ENCODE measurements around the gene MDM4. TPM values are rescaled to one million over a fixed set of nuclear protein-coding genes. Genes with fewer than 3 reads are reported as not detected.

Gene MDM4
- total and polyA plus RNA-seq, 2 donors (not counting 1 experiment from before 2014, with no cell fraction given) = 23.6 to 41.0 TPM

DNA sequence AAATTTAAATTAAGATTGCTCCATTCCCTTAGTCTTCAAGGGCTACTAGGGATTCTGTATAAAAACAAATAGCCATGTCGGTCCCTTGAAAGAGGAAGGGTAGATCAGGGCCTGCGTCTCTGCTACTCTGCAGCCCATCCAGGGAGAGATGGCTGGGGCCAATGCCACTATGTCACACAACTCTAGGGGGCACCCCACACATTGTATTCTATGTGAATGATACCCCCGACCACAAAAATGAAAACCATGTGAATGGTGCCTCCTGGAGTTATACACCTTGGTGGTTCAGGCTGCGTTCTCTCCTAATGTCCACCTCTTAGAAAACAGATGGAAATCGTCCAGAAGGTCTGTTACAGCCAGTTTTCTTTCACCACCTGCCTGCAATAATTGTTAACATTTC lies 39.6 kb upstream of the MDM4 start:
- Histone ChIP-seq H3K4me1 (ENCODE audit: control insufficient read depth, extremely low read depth, insufficient read depth, low read length) (no peaks in the 10 kb centered on the region), H3K9me3 (ENCODE audit: control insufficient read depth, insufficient read depth, low read depth, low read length) (no peaks in the 10 kb centered on the region), H3K27ac (ENCODE audit: insufficient read depth, low read length) (no peak overlapping the region)

DNA sequence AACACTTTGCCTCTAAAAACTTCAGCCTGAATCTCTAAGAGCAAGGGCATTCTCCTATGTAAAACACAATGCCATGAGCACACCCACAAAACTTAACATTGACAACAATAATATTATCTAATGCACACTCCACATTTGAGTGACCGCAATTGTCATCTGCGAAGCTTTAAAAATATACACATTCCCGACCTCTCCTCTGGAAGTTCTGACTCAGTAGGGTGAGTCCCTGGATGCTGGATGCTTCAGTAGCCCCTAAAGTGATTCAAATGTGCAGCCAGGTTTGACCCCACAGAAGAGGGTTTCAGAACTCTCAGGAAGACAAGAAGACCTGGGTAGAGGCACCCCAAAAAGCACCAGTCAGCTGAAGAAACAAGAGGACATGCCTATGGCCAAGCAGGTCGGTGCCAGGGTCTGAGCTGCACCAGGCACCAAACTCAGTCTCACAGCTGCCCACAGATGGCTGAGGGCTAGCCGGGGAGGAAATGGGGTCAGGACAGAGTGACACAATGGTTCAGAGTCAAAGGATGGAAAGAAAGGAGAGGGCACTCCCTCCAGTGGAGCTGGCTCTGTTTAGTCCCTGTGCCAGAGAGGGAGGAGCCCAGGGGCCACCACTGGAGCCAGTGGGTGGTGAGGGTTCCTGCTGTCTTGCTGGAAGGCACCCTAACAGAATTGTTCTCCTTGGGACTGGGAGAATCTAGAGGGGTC lies 39.0 kb upstream of the MDM4 start:
- Histone ChIP-seq H4K20me1 (ENCODE audit: control insufficient read depth, extremely low read depth, insufficient read depth, low read length) (no peaks in the 10 kb centered on the region), H3K4me2 (ENCODE audit: extremely low read depth, insufficient read depth, low read length) (no peak overlapping the region), H3K4me1 (ENCODE audit: control insufficient read depth, extremely low read depth, insufficient read depth, low read length) (no peaks in the 10 kb centered on the region), H3K9me3 (ENCODE audit: control insufficient read depth, insufficient read depth, low read depth, low read length) (no peaks in the 10 kb centered on the region), H3K4me3 (replicated peaks in 1 of 4; ENCODE audit: control extremely low read depth in 1 of 4, insufficient read depth in 1 of 4, low read depth in 3 of 4, low read length in 4 of 4) (no peak overlapping the region), H2AFZ (ENCODE audit: low read length) (no peak overlapping the region), H3K27me3 (ENCODE audit: control insufficient read depth, insufficient read depth, low read length) (peaks cover 20% of the 10 kb centered on the region), H3K36me3 (ENCODE audit: control insufficient read depth, insufficient read depth, low read length) (no peaks in the 10 kb centered on the region), H3K27ac (ENCODE audit: insufficient read depth, low read length) (no peak overlapping the region), H3K9ac (ENCODE audit: insufficient read depth, low read length) (no peak overlapping the region), H3K79me2 (ENCODE audit: control insufficient read depth, insufficient read depth, low read length) (no peaks in the 10 kb centered on the region)
- DNase-seq (ENCODE audit: low read depth in 2 of 2) = peak in 1 of 2 donors; percentile 33
- TF ChIP-seq, protein P1, sequence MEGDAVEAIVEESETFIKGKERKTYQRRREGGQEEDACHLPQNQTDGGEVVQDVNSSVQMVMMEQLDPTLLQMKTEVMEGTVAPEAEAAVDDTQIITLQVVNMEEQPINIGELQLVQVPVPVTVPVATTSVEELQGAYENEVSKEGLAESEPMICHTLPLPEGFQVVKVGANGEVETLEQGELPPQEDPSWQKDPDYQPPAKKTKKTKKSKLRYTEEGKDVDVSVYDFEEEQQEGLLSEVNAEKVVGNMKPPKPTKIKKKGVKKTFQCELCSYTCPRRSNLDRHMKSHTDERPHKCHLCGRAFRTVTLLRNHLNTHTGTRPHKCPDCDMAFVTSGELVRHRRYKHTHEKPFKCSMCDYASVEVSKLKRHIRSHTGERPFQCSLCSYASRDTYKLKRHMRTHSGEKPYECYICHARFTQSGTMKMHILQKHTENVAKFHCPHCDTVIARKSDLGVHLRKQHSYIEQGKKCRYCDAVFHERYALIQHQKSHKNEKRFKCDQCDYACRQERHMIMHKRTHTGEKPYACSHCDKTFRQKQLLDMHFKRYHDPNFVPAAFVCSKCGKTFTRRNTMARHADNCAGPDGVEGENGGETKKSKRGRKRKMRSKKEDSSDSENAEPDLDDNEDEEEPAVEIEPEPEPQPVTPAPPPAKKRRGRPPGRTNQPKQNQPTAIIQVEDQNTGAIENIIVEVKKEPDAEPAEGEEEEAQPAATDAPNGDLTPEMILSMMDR (conservative IDR thresholded peaks at IDR 0.05 in 1 of 2, IDR thresholded peaks at IDR 0.05 in 1 of 2; ENCODE audit: low read depth in 1 of 2, low read length in 2 of 2) = no peak
- no peak for TF ChIP-seq EZH2 (IDR thresholded peaks at IDR 0.05; ENCODE audit: low read length, missing control alignments)

More for the DNA sequence above, 39.6 kb upstream of the MDM4 start:
- Histone ChIP-seq H3K79me2 (ENCODE audit: control insufficient read depth, insufficient read depth, low read length) (no peaks in the 10 kb centered on the region), H3K36me3 (ENCODE audit: control insufficient read depth, insufficient read depth, low read length) (no peaks in the 10 kb centered on the region), H3K9ac (ENCODE audit: insufficient read depth, low read length) (no peak overlapping the region), H2AFZ (ENCODE audit: low read length) (no peak overlapping the region), H4K20me1 (ENCODE audit: control insufficient read depth, extremely low read depth, insufficient read depth, low read length) (no peaks in the 10 kb centered on the region), H3K4me2 (ENCODE audit: extremely low read depth, insufficient read depth, low read length) (no peak overlapping the region), H3K4me3 (replicated peaks in 1 of 4; ENCODE audit: control extremely low read depth in 1 of 4, insufficient read depth in 1 of 4, low read depth in 3 of 4, low read length in 4 of 4) (no peak overlapping the region), H3K27me3 (ENCODE audit: control insufficient read depth, insufficient read depth, low read length) (peaks cover 20% of the 10 kb centered on the region)
- DNase-seq (ENCODE audit: low read depth in 2 of 2) = no peak
- no peak for TF ChIP-seq EZH2 (IDR thresholded peaks at IDR 0.05; ENCODE audit: low read length, missing control alignments)

DNA sequence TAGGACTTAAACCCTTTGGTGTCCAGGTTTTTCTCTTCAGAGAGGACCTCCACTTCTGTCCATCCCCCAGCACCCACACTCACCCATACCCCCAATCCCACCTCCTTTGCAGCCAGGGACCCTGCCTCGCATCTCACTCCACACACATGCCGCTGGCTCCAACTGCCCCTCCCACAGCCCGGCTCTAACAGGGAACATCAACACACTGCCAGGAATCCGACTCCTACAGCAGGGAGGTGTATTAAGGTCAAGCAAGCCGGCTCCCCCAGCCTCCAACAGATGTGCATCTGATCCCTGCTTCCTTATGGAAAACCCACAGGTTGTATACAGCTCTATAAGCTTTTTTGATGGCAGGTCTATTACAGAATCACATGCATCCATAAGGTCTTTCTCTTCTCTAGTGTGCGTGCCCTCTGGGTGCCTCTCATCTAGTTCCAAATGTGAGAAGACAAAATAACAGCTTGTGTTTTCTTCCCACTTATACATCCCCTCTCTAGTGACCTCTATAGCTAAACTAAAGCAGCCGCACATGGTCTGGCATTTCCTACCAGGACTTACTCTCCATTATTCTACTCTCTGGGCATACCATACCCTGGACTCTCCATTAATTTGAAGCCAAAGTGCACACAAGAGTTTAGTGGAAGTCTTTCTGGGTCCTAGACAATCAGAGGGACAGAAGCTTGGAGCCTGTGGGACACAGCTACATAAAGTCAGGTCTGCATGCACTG lies 37.9 kb upstream of the MDM4 start:
- Histone ChIP-seq H3K27me3 (ENCODE audit: control insufficient read depth, insufficient read depth, low read length) (peaks cover 20% of the 10 kb centered on the region), H3K36me3 (ENCODE audit: control insufficient read depth, insufficient read depth, low read length) (no peaks in the 10 kb centered on the region), H2AFZ (ENCODE audit: low read length) (no peak overlapping the region), H3K79me2 (ENCODE audit: control insufficient read depth, insufficient read depth, low read length) (no peaks in the 10 kb centered on the region), H3K9ac (ENCODE audit: insufficient read depth, low read length) (no peak overlapping the region), H3K4me3 (replicated peaks in 1 of 4; ENCODE audit: control extremely low read depth in 1 of 4, insufficient read depth in 1 of 4, low read depth in 3 of 4, low read length in 4 of 4) (no peak overlapping the region), H4K20me1 (ENCODE audit: control insufficient read depth, extremely low read depth, insufficient read depth, low read length) (no peaks in the 10 kb centered on the region), H3K4me2 (ENCODE audit: extremely low read depth, insufficient read depth, low read length) (no peak overlapping the region), H3K4me1 (ENCODE audit: control insufficient read depth, extremely low read depth, insufficient read depth, low read length) (no peaks in the 10 kb centered on the region), H3K9me3 (ENCODE audit: control insufficient read depth, insufficient read depth, low read depth, low read length) (no peaks in the 10 kb centered on the region), H3K27ac (ENCODE audit: insufficient read depth, low read length) (no peak overlapping the region)
- DNase-seq (ENCODE audit: low read depth in 2 of 2) = no peak
- TF ChIP-seq, protein P1 (conservative IDR thresholded peaks at IDR 0.05 in 1 of 2, IDR thresholded peaks at IDR 0.05 in 1 of 2; ENCODE audit: low read depth in 1 of 2, low read length in 2 of 2) = no peak
- TF ChIP-seq EZH2 (IDR thresholded peaks at IDR 0.05; ENCODE audit: low read length, missing control alignments) = no peak

All from fibroblast of lung (primary cell).